OCI-LY7 (cell line): ENCODE results near the gene KRTAP10-8.

ENCODE experiments used
- EZH2phosphoT487 ChIP-seq: fragments of 200-600 bp; sonication (generic); IDR thresholded peaks from 2 replicates; pipeline ENCODE4 v1.6.1; 2018; ENCODE audit warnings: low read depth, borderline replicate concordance, mild to moderate bottlenecking, mixed run types, antibody characterized with exemption, low read length, moderate library complexity, mixed read lengths
- TF ChIP-seq, protein P1 (sequence below): fragments of 200-600 bp; sonication (generic); conservative IDR thresholded peaks from 2 replicates; pipeline ENCODE4 v1.5.1; 2014; ENCODE audit warnings: mild to moderate bottlenecking, antibody characterized with exemption, low read length, moderate library complexity, mixed read lengths

DNA sequence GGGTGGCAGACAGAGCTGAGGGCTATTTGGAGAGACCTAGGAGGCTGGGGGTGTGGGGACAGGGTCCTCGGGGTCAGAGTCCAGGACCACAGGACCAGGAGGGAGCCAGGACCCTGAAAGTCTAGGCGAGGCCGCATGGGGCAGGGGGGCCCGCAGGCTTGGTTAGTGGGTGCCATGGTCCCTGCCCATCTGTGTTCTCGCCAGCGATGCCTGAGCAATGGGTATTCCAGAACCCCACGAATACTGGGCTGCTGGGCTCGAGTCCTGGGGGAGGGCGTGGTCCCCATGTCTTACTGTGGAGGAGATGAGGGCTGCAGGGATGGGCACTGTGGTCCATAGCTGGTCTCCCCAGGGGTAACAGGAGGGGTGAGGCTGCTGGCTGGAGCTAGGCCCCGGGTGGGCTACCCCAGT lies 21.6 kb upstream of the KRTAP10-8 start:
- TF ChIP-seq, protein P1, sequence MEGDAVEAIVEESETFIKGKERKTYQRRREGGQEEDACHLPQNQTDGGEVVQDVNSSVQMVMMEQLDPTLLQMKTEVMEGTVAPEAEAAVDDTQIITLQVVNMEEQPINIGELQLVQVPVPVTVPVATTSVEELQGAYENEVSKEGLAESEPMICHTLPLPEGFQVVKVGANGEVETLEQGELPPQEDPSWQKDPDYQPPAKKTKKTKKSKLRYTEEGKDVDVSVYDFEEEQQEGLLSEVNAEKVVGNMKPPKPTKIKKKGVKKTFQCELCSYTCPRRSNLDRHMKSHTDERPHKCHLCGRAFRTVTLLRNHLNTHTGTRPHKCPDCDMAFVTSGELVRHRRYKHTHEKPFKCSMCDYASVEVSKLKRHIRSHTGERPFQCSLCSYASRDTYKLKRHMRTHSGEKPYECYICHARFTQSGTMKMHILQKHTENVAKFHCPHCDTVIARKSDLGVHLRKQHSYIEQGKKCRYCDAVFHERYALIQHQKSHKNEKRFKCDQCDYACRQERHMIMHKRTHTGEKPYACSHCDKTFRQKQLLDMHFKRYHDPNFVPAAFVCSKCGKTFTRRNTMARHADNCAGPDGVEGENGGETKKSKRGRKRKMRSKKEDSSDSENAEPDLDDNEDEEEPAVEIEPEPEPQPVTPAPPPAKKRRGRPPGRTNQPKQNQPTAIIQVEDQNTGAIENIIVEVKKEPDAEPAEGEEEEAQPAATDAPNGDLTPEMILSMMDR = no peak
- no peak for TF ChIP-seq EZH2phosphoT487
